Fibroblast of skin of right quadriceps (primary cell): ENCODE results near the gene TMIE.
"Not testable (repeated sequence)": the region's sequence is repeated elsewhere in the genome, so short reads cannot be mapped to it uniquely, and the experiment has no call there.

ENCODE experiments used
- DNase-seq: peaks from one replicate; pipeline ENCODE4 v3.0.0-alpha.2; 2013

The TMIE gene

DNA sequence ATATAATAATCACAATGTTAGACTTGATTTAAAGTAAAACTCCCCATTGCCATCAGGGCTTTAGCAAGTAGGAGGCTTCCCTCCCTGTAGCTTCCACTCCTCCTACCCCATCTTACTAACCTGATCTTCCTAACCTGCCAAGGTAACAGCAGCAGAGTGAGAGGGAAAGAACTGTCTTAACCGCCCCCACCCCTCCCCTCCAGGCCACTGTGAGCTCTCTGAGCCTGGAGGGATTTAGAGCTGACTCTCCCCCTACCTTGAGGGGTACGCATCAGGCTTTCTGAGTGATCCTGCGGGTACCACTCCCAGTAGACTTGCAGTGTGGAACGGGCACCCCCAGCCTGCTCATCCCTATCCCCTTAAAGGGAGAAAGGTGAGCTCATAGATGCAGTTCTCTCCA is 27.8 kb downstream of the TMIE start:
- no peak for DNase-seq

DNA sequence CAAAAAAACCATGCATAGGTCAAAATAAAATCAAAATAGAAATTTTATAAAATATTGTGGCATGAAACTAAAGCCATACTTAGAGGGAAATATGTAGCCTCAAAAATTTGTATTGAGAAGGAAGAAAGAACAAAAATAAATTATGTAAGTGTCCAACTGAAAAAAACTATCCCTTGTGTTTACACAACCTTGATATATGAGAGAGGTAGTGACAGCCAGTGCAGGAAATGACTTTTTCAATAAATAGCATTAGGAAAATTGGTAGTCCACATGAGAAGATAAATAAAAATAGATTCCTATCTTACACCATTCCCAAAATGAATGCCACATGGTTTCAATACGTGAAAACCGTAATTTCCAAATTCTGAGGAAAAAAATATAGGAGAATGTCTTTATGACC is 29.6 kb downstream of the TMIE start:
- DNase-seq, result no peak

DNA sequence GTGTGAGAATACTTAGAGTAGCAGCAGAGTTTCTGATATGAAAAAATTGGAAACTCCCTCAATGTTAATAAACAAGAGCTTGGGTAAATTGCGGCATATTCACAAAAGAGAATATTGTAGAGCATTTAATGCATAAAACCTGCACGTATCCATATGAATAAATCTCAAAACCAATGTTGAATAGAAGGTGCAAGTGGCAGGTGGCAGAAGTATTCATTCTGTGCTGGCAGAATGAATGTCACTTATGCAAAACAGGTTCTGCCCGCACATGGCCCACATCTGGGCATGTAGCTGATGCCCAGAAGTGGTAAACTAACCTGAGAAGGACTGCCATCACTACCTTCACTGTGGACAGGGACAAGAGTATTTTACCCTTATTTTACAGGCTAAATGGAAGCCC is 30.6 kb downstream of the TMIE start:
- DNase-seq, result no peak

DNA sequence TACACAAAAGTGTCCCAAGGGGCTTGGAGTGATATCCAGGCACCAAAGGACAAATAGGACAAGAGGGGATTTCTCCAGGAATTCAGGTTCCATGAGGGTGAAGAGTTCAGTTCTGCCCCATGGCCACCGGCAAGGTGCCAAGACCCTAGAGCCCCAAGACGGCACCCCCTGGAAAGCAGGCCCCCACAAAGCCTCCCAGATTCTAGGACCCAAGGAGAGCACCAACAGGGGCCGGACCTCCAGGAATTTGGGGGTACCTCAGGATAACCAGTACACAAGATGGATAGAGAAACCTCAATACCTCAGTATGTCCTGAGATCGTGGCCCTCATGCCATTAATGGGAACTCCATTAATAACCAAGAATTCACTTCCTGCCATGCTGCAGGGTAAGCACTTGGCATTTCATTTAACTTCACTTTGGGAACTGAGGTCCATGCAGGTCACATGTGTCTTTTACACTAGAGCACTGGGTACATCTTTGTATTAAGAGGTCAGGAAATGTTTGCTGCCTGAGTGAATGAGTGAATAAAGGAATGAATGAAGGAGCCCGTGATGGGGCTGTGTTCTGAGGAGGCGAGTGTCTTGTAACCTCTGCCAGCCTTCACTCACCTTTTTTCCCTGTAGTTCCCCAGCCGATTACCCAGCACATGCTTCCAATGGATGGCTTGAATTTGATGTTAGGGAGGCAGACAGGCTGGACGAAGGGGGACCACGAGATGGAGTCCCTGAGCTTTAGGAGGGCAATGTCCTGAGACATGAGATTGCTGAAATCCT is 32.0 kb downstream of the TMIE start:
- DNase-seq, result no peak

DNA sequence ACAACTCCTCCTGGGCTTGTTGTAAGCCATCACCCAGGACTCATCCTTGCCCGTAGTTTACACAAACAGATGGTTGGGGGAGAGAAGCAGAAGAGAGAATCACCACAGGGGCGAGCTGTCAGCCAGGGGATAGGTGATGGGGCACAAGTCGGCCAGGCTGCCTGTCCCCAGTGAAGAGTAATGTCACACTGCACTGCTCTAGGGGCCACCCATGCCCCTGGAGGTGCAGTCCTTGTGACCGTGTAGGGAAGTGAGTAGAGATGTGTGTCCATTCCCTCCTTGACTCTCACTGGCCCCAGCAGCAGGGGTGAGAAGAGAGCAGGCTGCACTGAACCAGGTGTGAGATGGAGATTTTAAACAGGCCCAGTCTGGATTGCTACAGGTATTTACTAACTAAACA is 33.6 kb downstream of the TMIE start:
- no peak for DNase-seq

DNA sequence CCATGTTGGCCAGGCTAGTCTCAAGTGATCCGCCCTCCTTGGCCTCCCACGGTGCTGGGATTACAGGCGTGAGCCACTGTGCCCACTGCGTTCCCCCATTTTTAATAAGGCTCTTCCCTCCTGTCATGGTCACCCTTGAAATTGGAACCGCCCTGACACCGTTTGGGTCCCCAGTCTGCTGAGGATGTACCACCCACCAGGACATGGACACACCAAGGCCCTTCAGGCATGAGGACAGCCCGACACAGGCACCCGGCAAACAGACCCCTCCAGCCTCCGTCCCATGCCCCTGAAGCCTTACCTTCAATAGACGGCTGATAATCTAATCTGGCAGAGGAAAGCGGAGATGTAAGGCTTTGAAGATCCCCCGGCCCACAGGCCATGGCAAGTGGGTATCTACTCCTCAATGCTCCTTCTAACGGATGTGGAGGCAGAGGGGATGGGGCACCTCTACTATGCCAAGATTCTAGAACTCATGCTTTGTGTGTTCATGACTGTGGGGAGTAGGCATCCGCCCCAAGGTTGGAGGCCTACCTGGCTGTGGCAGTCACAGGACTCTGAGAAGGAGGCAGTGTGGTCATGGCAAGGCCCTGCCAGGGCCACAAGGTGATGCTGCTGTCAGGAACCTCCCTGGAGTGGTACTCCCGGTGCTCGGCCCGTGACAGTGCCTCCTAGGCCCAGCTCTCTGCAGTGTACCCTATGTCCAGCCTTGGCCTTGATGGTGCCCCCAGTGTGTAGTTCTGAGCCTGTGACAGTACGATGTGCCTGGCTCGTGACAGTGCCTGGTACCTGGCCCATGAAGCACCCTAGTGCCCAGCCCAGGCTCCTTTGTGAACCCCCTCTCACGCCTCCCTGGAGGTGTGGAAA is 35.0 kb downstream of the TMIE start:
- no peak for DNase-seq

DNA sequence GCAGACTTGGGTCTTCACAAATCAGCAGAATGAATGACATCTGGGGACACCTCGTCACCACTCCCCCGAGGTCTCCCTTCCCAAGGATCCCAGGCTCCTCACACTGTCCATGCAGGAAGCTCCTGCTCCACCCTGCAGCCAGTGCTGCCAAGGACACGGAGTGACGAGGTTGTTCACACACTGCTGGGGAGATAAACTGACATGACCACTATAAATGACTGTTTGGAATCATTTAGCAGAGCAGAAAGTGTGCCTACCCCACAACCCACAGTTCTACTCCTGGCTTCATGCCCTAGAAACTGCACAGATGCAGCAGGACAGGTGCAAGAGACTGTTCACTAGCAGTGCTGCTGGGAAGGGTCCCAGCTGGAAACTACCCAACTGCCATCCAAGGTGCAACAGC is 36.1 kb downstream of the TMIE start:
- no peak for DNase-seq

DNA sequence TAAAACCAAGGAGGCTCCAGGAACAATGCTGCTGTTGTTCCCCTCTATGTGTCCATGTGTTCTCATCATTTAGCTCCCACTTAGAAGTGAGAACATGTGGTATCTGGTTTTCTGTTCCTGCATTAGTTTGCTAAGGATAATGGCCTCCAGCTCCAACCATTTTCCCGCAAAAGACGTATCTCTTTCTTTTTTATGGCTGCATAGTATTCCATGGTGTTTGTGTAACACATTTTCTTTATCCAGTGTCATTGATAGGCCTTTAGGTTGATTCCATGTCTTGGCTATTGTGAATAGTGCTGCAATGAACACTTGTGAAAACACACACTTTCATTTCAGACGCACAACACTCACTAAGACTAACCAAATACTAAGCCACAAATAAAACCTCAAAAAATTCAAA is 38.4 kb downstream of the TMIE start:
- not testable (repeated sequence) for DNase-seq

DNA sequence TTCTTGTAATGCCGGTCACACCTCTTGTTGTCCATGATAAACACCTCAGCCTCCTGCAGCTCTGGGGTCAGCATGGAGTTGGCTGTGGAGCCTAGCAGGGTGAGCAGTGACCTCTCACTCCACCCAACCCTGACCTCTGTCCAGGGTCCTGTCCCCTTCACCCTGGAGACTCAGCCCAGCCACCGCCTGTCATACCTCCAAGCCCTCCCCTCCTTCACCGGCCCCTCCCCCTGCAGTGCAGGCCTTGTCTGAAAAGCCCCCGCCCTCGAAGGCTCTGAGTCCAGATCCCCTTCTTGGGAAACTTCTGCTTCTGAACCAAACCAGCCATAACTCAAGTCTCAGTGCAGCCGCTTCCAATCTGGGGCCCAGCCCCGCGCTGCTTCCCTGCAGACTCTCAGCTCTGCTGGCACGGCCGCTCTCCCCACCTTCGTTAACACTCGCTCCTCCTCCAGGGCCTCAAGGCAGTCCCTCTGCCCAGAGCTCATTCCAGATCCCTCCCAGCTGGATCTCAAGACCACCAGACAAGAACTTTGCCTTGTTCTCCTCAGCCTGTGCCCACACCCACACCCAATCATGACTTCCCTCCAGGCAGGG is 41.9 kb downstream of the TMIE start:
- DNase-seq, result no peak

DNA sequence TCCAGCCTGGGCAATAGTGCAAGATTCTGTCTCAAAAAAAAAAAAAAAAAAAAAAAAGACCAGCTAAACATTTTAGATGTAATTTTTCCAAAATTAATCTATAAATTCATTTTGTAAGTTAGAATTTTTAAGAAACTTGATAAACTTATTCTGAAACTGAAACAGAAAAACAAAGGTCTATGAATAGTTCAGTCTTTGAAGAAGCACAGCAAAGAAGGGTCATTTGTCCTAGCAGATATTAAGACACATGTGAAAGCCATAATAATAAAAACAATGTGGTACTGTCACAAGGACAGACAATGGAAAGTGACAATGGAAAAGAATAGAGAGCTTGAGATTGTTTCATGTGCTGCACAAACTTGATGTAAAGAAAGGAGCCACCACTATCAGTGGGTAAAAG is 45.5 kb downstream of the TMIE start:
- no peak for DNase-seq

DNA sequence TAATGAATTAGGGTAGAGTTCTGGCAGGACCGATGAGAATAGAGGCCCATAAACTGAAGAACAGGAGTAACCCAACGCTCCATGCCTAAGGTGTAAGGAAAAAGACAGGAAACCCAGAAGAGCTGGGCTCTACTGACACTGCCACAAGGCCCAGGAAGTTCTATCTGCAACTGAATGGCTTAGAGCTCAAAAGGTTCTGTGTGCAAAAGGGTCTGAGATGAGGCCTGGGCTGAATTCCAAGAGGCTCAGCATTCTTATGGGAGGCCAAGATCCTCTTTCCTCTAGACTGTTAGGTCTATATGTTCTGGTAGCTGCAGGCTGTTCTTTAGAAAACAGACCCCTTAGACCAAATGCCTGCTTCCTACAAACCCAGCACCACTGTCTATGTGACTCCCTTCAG is 47.0 kb downstream of the TMIE start:
- DNase-seq, result no peak

DNA sequence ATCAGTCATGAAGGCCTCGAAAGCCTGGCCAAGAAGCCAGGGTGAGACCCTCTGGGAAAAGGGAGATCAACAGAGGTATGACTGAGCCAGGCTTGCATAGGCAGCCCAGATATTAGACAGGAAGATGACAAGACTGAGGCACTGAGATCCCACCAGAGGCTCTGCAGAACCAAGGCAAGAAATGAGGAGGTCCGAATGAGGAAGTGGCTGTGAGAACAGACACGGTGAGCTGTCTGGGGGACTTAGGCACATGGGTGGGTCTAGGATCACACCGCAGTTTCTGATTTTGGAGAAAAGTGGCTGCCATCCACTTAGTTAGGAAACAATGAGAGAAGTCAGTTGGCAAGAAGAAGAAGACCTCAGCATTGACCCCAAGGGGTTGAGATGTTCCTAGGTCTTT is 47.9 kb downstream of the TMIE start:
- no peak for DNase-seq

DNA sequence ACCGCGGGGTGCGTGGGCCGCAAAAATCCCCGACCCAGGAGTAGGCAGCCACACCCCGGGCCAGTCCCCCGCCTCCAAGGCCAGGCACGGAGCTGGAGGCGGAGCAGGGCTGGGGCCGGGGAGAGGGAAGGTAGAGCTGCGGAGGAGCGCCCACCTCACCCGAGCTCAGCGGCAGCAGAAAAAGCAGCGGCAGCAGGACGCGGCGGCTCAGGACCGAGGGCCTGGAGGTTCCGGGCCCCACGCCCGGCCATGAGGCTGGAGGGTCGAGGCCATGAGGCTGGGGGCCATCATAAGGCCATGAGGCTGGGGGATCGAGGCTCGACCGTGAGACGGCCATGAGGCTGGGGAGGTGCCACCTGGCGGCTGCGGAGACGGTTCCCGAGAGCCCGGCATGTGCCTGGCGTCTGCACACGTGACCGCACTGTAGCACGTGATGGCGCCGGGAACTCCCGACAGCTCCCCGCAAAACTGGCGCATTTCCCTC is 49.4 kb downstream of the TMIE start:
- no peak for DNase-seq

DNA sequence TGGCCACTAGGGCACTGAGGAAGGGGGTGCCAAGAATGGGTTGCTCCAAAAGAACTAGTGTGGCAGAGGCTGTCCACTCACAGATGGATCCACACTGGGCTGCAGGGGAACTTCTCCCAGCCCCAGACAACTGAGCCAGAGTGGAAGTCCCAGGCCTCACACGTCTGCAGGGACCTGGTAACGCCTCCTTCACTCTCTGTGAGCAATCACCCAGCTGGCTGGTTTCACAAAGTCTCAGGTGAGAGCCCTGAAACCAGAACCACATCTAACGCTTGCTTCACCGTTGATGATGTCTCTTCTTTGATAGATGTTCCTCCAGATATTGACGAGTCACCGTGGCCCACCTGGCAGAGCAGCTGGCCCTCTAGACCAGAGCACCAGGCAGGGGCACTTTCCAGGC is 51.9 kb downstream of the TMIE start:
- DNase-seq, result not testable (repeated sequence)

DNA sequence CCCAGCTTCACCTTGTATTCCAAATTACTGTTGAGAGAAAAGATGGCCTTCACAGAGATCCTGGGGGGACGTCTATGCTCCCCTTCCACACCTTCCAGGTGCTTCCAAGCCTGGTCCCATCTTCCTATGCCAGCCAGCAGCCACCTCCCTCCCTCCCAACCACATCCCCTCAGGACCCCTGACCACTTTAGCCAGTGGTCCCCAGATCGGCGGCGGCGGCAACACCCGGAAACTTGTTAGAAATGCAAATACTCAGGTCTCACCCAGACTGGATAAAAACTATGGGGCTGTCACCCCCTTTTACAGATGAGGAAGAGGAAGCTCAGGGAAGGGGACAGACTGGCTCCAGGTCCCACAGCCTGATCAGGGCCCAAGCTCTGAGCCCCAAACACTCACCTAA is 54.5 kb downstream of the TMIE start:
- no peak for DNase-seq

DNA sequence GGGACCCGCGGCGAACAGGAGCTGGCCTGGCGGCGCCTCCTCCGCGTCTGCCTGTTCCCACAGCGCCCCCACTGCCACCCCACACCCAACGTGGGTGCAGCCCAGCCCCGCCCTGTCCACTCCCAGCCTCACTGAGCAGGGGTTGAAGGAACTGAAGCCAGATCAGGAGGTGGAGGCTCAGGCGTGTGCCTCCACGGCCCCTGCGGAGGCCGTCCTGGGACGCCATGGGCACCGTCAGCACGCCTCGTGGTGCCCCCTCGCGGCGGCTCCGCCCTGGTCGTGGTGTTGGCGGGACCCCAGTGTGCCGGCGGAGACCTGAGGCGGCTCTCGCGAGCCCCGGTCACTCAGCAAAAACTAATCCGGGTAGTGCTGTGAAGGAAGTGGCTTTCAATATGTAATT is 55.5 kb downstream of the TMIE start:
- no peak for DNase-seq

DNA sequence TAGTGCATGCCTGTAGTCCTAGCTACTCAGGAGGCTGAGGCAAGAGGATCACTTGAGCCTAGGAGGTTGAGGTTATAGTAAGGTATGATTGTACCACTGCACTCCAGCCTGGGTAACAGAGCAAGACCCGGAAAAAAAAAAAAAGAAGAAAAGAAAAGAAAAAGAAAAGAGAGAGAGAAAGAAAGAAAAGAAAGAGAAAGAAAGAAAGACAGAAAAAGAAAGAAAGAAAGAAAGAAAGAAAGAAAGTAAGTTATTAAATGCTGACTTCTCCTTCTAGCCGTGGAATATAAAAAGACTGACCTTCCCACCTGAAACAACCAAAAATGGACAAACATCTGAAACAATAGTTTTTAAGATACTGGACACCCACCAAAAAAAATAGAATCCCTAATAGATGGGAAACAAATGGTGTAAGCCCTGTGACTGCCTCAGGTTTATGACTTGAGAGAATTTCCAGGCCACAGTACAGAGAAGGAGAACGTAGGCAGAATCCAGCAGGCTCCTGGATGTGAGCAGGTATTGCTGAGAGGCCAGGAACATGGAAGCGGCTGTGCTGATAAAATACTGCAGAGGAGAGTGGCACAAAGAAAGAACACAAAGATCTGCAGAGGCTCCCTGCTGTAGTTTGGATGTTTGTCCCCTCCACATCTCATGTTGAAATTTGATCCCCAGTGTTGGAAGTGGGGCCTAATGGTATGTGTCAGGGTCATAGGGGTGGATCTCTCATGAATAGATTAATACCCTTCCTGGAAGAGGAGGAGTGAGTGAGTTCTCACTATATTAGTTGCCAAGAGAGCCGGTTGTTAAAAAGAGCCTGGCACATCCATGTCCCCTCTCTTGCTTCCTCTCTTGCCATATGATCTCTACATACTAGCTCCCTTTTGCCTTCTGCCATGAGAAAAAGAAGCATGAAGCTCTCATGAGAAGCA is 58.3 kb downstream of the TMIE start:
- DNase-seq, result no peak
